IMR-90 (cell line): ENCODE results near the gene PRPSAP1. TPM values are rescaled to one million over a fixed set of nuclear protein-coding genes. Genes with fewer than 3 reads are reported as not detected.

Experiments used
- ATAC-seq: fragments of 200-7000 bp; cut with Tn5 transposase; 2 replicates; pipeline ENCODE4 v1.9.1; 2020; ENCODE audit warnings: low read depth, mild to moderate bottlenecking, moderate library complexity
- BruUV-seq: library from RNA; stranded (reverse); fragments of 400-500 nt; replicated peaks from 2 replicates; lab custom pipeline; 2021; lab: Mats Ljungman, UMichigan
- CTCF ChIA-PET: fragments of 300-600 bp; formaldehyde crosslinking; extraction: SDS; loops from one replicate; lab custom pipeline; 2021; ENCODE audit warnings: antibody characterized with exemption; lab: Yijun Ruan, JAX
- POLR2A ChIA-PET: fragments of 300-600 bp; sonication (Branson Sonifier 250); formaldehyde crosslinking; loops from one replicate; lab custom pipeline; 2022; ENCODE audit warnings: antibody characterized with exemption; ENCODE audit not compliant: unreplicated experiment; lab: Charles Lee
- DNase-seq: peaks from one replicate; pipeline ENCODE4 v3.0.0; 2013
- H2AFZ ChIP-seq: replicated peaks from 2 replicates; pipeline ENCODE3; 2013; ENCODE audit warnings: low read length, mild to moderate bottlenecking; ENCODE audit not compliant: poor library complexity
- H2AK5ac ChIP-seq: 2 replicates; pipeline ENCODE4 v1.6.1; 2013; ENCODE audit warnings: low read depth, low read length, inconsistent platforms
- H2AK9ac ChIP-seq: replicated peaks from 2 replicates; pipeline ENCODE3; 2013; ENCODE audit warnings: mild to moderate bottlenecking, low read depth, low read length, moderate library complexity; ENCODE audit not compliant: poor library complexity
- H2BK120ac ChIP-seq: 2 replicates; pipeline ENCODE4 v1.6.1; 2013; ENCODE audit warnings: low read depth, low read length, inconsistent platforms
- H2BK15ac ChIP-seq: 3 replicates; pipeline ENCODE4 v1.6.1; 2013; ENCODE audit warnings: low read depth, low read length, inconsistent platforms
- H2BK20ac ChIP-seq: 2 replicates; pipeline ENCODE4 v1.6.1; 2013; ENCODE audit warnings: low read depth, mild to moderate bottlenecking, inconsistent platforms, low read length, moderate library complexity
- H2BK5ac ChIP-seq: 2 replicates; pipeline ENCODE4 v1.6.1; 2013; ENCODE audit warnings: mild to moderate bottlenecking, low read depth, low read length, inconsistent platforms; ENCODE audit not compliant: poor library complexity, severe bottlenecking
- H3K14ac ChIP-seq: replicated peaks from 2 replicates; pipeline ENCODE4 v1.6.1; 2013; ENCODE audit warnings: low read depth, low read length, inconsistent platforms
- H3K18ac ChIP-seq: 2 replicates; pipeline ENCODE4 v1.6.1; 2013; ENCODE audit warnings: low read depth, low read length, control low read depth
- H3K23ac ChIP-seq: 2 replicates; pipeline ENCODE4 v1.6.1; 2013; ENCODE audit warnings: low read depth, low read length, inconsistent platforms
- H3K27ac ChIP-seq: 2 replicates; pipeline ENCODE4 v1.5.1; 2013; ENCODE audit warnings: mild to moderate bottlenecking, control low read depth, low read length; ENCODE audit not compliant: insufficient read depth
- H3K27me3 ChIP-seq: 2 replicates; pipeline ENCODE4 v1.6.1; 2013; ENCODE audit warnings: low read length; ENCODE audit not compliant: control insufficient read depth, insufficient read depth
- H3K36me3 ChIP-seq: 2 replicates; pipeline ENCODE4 v1.6.1; 2013; ENCODE audit warnings: low read length, mixed read lengths; ENCODE audit not compliant: control insufficient read depth, insufficient read depth
- H3K4ac ChIP-seq: 2 replicates; pipeline ENCODE4 v1.6.1; 2013; ENCODE audit warnings: low read depth, low read length, inconsistent platforms
- H3K4me1 ChIP-seq: 2 replicates; pipeline ENCODE4 v1.6.1; 2013; ENCODE audit warnings: low read length, mixed read lengths; ENCODE audit not compliant: control insufficient read depth, insufficient read depth
- H3K4me2 ChIP-seq: 2 replicates; pipeline ENCODE4 v1.6.1; 2013; ENCODE audit warnings: low read depth, mild to moderate bottlenecking, control low read depth, low read length, moderate library complexity
- H3K4me3 ChIP-seq: 2 replicates; pipeline ENCODE4 v1.5.1; 2013; ENCODE audit warnings: low read depth, mild to moderate bottlenecking, control low read depth, low read length, moderate library complexity; ENCODE audit not compliant: insufficient read depth
- H3K56ac ChIP-seq: 2 replicates; pipeline ENCODE4 v1.6.1; 2013; ENCODE audit warnings: low read length, inconsistent platforms; ENCODE audit not compliant: insufficient read depth; ENCODE audit errors: extremely low read depth
- H3K79me1 ChIP-seq, 2 experiments: 2 replicates each; pipeline ENCODE4 v1.6.1; 2013; ENCODE audit warnings: low read length in 2 of 2, inconsistent platforms in 1 of 2, low read depth in 1 of 2
- H3K9ac ChIP-seq: 2 replicates; pipeline ENCODE4 v1.6.1; 2013; ENCODE audit warnings: low read depth, low read length, control low read depth
- H3K9me1 ChIP-seq: 2 replicates; pipeline ENCODE4 v1.6.1; 2013; ENCODE audit warnings: low read length, inconsistent platforms; ENCODE audit not compliant: insufficient read depth
- H3K9me3 ChIP-seq: 2 replicates; pipeline ENCODE4 v1.6.1; 2013; ENCODE audit warnings: low read length; ENCODE audit not compliant: control insufficient read depth, insufficient read depth
- H4K20me1 ChIP-seq: 2 replicates; pipeline ENCODE4 v1.6.1; 2013; ENCODE audit warnings: low read length, inconsistent platforms; ENCODE audit not compliant: insufficient read depth
- H4K5ac ChIP-seq: 2 replicates; pipeline ENCODE4 v1.6.1; 2013; ENCODE audit warnings: mild to moderate bottlenecking, low read depth, low read length, control low read depth
- H4K8ac ChIP-seq, 2 experiments: 2 replicates each; pipeline ENCODE4 v1.6.1; 2013; ENCODE audit warnings: low read depth in 2 of 2, low read length in 2 of 2, control low read depth in 1 of 2, inconsistent platforms in 1 of 2
- H4K91ac ChIP-seq: 2 replicates; pipeline ENCODE4 v1.6.1; 2013; ENCODE audit warnings: low read depth, low read length, inconsistent platforms; ENCODE audit not compliant: insufficient read depth
- BHLHE40 ChIP-seq: fragments of 150-350 bp; IDR thresholded peaks from 2 replicates; pipeline ENCODE4 v1.6.1; 2016; ENCODE audit warnings: mild to moderate bottlenecking, low read depth, low read length
- CEBPB ChIP-seq: IDR thresholded peaks from 2 replicates; pipeline ENCODE4 v1.6.1; 2012; ENCODE audit warnings: low read depth, low read length, improper control_type of control experiment
- FOS ChIP-seq: fragments of 150-350 bp; IDR thresholded peaks from 2 replicates; pipeline ENCODE4 v1.6.1; 2016; ENCODE audit warnings: low read depth, low read length
- MAFK ChIP-seq: IDR thresholded peaks from 2 replicates; pipeline ENCODE4 v1.6.1; 2012; ENCODE audit warnings: low read depth, low read length, improper control_type of control experiment
- MAZ ChIP-seq: IDR thresholded peaks from 2 replicates; pipeline ENCODE4 v1.6.1; 2012; ENCODE audit warnings: low read depth, mild to moderate bottlenecking, low read length, improper control_type of control experiment, moderate library complexity, borderline replicate concordance
- MXI1 ChIP-seq: IDR thresholded peaks from 2 replicates; pipeline ENCODE4 v1.6.1; 2012; ENCODE audit warnings: low read depth, mild to moderate bottlenecking, low read length, moderate library complexity, borderline replicate concordance
- NFE2L2 ChIP-seq: fragments of 150-350 bp; IDR thresholded peaks from 2 replicates; pipeline ENCODE4 v1.6.1; 2016; ENCODE audit warnings: low read depth, mild to moderate bottlenecking, low read length
- POLR2A ChIP-seq: IDR thresholded peaks from 2 replicates; pipeline ENCODE4 v1.6.1; 2012; ENCODE audit warnings: mild to moderate bottlenecking, low read depth, low read length
- RAD21 ChIP-seq: IDR thresholded peaks from 2 replicates; pipeline ENCODE4 v1.6.1; 2012; ENCODE audit warnings: low read length, improper control_type of control experiment
- RCOR1 ChIP-seq: IDR thresholded peaks from 2 replicates; pipeline ENCODE4 v1.6.1; 2012; ENCODE audit warnings: mild to moderate bottlenecking, low read length, improper control_type of control experiment; ENCODE audit not compliant: insufficient replicate concordance
- RFX5 ChIP-seq: IDR thresholded peaks from 2 replicates; pipeline ENCODE4 v1.8.0; 2012; ENCODE audit warnings: low read depth, mild to moderate bottlenecking, low read length, moderate library complexity
- WGBS, 2 experiments: methylation state at CpG; one replicate each; pipeline versions ENCODE4 v1.1.5 to v1.1.7; 2013; ENCODE audit warnings: missing lambda C conversion rate in 2 of 2; ENCODE audit not compliant: insufficient read length in 1 of 2; ENCODE audit errors: extremely low coverage in 2 of 2; 5-methylcytosine and 5-hydroxymethylcytosine counted together
- dilution Hi-C: fragments of 300-500 bp; cut with HindIII; formaldehyde crosslinking; loops from one replicate; pipeline ENCODE4 v1.14.3; 2018; ENCODE audit warnings: low sequenced_read_pairs; ENCODE audit not compliant: unreplicated experiment
- in situ Hi-C: fragments of 300-500 bp; cut with MboI; formaldehyde crosslinking; loops from 3 replicates; pipeline ENCODE4 v1.14.3; 2019; ENCODE audit warnings: low sequenced_read_pairs, inconsistent platforms, mixed read lengths
- intact Hi-C: fragments of 100-400 bp; cut with micrococcal nuclease; formaldehyde crosslinking; loops from 2 replicates; pipeline ENCODE4 v1.10.0; 2022
- polyA plus RNA-seq, 3 experiments: library from polyadenylated mRNA; depleted of rRNA; stranded (reverse); fragments of >200 nt; gene quantifications; 2 replicates each; pipeline ENCODE4 v1.2.3, GENCODE V29; 2012; ENCODE audit warnings: low replicate concordance in 1 of 3
- total RNA-seq: library from RNA; depleted of rRNA; stranded (reverse); fragments of >200 nt; gene quantifications from 2 replicates; pipeline ENCODE4 v1.2.3, GENCODE V29; 2012
- TF ChIP-seq, protein P1 (sequence below): conservative IDR thresholded peaks from 2 replicates; pipeline ENCODE4 v1.5.1; 2012; ENCODE audit warnings: mild to moderate bottlenecking, low read depth, low read length, improper control_type of control experiment
- TF ChIP-seq, protein P2 (sequence below): fragments of 150-350 bp; IDR thresholded peaks from 2 replicates; pipeline ENCODE4 v1.6.1; 2016; ENCODE audit warnings: low read depth, mild to moderate bottlenecking, low read length, moderate library complexity, borderline replicate concordance
- TF ChIP-seq, protein P3 (sequence below): fragments of 150-350 bp; IDR thresholded peaks from 2 replicates; pipeline ENCODE4 v1.6.1; 2017; ENCODE audit warnings: mild to moderate bottlenecking, antibody characterized with exemption, low read length, low read depth

PRPSAP1 gene
- total and polyA plus RNA-seq, 2 of the 4 experiments (the other 2 are of a cell fraction), result 34.4 to 48.6 TPM

DNA sequence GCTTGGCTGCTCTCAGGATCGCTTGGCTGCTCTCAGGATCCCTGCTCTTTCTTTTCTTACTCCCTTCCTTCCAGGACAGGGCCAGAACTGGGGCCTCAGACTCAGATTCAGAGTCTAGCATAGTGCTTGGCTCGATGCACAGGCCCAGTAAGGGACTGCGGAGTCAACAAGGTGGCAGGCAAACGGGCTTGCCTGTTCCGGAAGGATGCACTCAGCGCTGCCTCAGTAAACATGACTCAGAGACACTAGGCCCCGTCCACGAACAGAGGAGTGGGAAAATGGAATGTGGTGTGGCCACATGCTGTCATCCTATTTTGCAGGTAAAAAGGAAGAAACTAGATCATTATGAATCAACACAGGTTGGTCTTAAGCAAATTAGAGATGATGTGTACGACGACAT lies 40.5 kb upstream of the PRPSAP1 start:
- H2AK5ac ChIP-seq, result no peak overlapping the region
- in situ Hi-C loops, result no loop called here
- no peak overlapping the region for H3K23ac ChIP-seq
- no peaks in the 10 kb centered on the region for H3K4me1 ChIP-seq
- H3K4ac ChIP-seq, result no peak overlapping the region
- no peak overlapping the region for H4K8ac ChIP-seq
- no peak overlapping the region for H3K4me3 ChIP-seq
- intact Hi-C loops, result no loop called here
- ATAC-seq, result no peak
- no peak overlapping the region for H3K14ac ChIP-seq
- H2AK9ac ChIP-seq, result no peak overlapping the region
- H2BK5ac ChIP-seq, result no peak overlapping the region
- 95% methylated on average over 3 of the region's 10 CpGs; no CpG with 5 or more reads in 1 of the 2 experiments for WGBS, 2 experiments
- H3K9ac ChIP-seq, result no peak overlapping the region
- ChIA-PET CTCF (interaction anchor here (0.7 kb wide), 1 partner anchor 394 kb away, joined by 4 read pairs; no protein-coding TSS in a partner anchor), POLR2A (no interaction called here)
- no peak overlapping the region for H2BK120ac ChIP-seq
- H3K4me2 ChIP-seq, result no peak overlapping the region
- no peaks in the 10 kb centered on the region for H3K9me3 ChIP-seq
- BruUV-seq, result no TSS peak
- H3K18ac ChIP-seq, result no peak overlapping the region
- dilution Hi-C loops, result no loop called here
- H4K20me1 ChIP-seq, result peaks cover 11% of the 10 kb centered on the region
- H2BK15ac ChIP-seq, result no peak overlapping the region
- no peak for DNase-seq
- TF ChIP-seq, protein P1, sequence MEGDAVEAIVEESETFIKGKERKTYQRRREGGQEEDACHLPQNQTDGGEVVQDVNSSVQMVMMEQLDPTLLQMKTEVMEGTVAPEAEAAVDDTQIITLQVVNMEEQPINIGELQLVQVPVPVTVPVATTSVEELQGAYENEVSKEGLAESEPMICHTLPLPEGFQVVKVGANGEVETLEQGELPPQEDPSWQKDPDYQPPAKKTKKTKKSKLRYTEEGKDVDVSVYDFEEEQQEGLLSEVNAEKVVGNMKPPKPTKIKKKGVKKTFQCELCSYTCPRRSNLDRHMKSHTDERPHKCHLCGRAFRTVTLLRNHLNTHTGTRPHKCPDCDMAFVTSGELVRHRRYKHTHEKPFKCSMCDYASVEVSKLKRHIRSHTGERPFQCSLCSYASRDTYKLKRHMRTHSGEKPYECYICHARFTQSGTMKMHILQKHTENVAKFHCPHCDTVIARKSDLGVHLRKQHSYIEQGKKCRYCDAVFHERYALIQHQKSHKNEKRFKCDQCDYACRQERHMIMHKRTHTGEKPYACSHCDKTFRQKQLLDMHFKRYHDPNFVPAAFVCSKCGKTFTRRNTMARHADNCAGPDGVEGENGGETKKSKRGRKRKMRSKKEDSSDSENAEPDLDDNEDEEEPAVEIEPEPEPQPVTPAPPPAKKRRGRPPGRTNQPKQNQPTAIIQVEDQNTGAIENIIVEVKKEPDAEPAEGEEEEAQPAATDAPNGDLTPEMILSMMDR, result no peak
- TF ChIP-seq RCOR1 (no peak), BHLHE40 (no peak), MAZ (no peak), MAFK (no peak), CEBPB (no peak), MXI1 (no peak), RAD21 (no peak), RFX5 (no peak), POLR2A (no peak), FOS (no peak), NFE2L2 (no peak)
- TF ChIP-seq, protein P2, sequence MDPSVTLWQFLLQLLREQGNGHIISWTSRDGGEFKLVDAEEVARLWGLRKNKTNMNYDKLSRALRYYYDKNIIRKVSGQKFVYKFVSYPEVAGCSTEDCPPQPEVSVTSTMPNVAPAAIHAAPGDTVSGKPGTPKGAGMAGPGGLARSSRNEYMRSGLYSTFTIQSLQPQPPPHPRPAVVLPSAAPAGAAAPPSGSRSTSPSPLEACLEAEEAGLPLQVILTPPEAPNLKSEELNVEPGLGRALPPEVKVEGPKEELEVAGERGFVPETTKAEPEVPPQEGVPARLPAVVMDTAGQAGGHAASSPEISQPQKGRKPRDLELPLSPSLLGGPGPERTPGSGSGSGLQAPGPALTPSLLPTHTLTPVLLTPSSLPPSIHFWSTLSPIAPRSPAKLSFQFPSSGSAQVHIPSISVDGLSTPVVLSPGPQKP, result no peak
- TF ChIP-seq, protein P3, sequence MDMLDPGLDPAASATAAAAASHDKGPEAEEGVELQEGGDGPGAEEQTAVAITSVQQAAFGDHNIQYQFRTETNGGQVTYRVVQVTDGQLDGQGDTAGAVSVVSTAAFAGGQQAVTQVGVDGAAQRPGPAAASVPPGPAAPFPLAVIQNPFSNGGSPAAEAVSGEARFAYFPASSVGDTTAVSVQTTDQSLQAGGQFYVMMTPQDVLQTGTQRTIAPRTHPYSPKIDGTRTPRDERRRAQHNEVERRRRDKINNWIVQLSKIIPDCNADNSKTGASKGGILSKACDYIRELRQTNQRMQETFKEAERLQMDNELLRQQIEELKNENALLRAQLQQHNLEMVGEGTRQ, result no peak
- no peaks in the 10 kb centered on the region for H3K27me3 ChIP-seq
- no peak overlapping the region for H4K91ac ChIP-seq
- H4K5ac ChIP-seq, result no peak overlapping the region
- H3K79me1 ChIP-seq, result peaks cover 0 to 5% of the 10 kb centered on the region in 2 experiments; a peak in 2 of 4 replicates
- H2BK20ac ChIP-seq, result no peak overlapping the region
- 0 out of 2 replicates have a peak, but pooled peaks cover 4% of the 10 kb centered on the region for H3K9me1 ChIP-seq
- no peak overlapping the region for H3K27ac ChIP-seq
- no peak overlapping the region for H2AFZ ChIP-seq
- H3K36me3 ChIP-seq, result peaks cover 55% of the 10 kb centered on the region
- H3K56ac ChIP-seq, result no peak overlapping the region
